K562 (cell line): Measurements from ENCODE around the gene ST3GAL3. TPM values are rescaled to one million over a fixed set of nuclear protein-coding genes. Genes with fewer than 3 reads are reported as not detected.

Experiments used
- ATAC-seq: fragments of 200-7000 bp; cut with Tn5 transposase; 3 replicates; pipeline ENCODE4 v1.9.1; 2020; ENCODE audit warnings: moderate library complexity
- BruUV-seq: library from RNA; stranded (reverse); fragments of 400-500 nt; replicated peaks from 2 replicates; lab custom pipeline; 2021; lab: Mats Ljungman, UMichigan
- CTCF ChIA-PET: fragments of 300-600 bp; formaldehyde crosslinking; extraction: SDS; loops from one replicate; lab custom pipeline; 2021; ENCODE audit warnings: low intra/inter-chr PET ratio; lab: Yijun Ruan, JAX
- POLR2A ChIA-PET: fragments of 300-600, 350-650 bp; sonication (Branson Sonifier 250); formaldehyde crosslinking; extraction: SDS; loops from one replicate; lab custom pipeline; 2021; ENCODE audit warnings: antibody characterized with exemption, inconsistent platforms; lab: Yijun Ruan, JAX
- DNase-seq, 4 experiments: peaks; one replicate each; pipeline versions ENCODE4 v3.0.0 to v3.0.0-alpha.2; 2011 to 2018; ENCODE audit warnings: low spot score in 3 of 4, mixed read lengths in 3 of 4; ENCODE audit errors: extremely low read depth in 1 of 4
- FAIRE-seq: peaks from 2 replicates; lab custom pipeline; 2011; peaks lifted over from hg19 to GRCh38; lab: Jason Lieb, UNC
- H2AFZ ChIP-seq: 2 replicates; pipeline ENCODE4 v1.6.0; 2011; ENCODE audit warnings: low read depth, low read length, control low read depth, inconsistent platforms
- H3K27ac ChIP-seq: fragments of 200-600 bp; 3 replicates; pipeline ENCODE4 v1.8.0; 2011; ENCODE audit warnings: low read depth, mild to moderate bottlenecking, control low read depth, inconsistent platforms, low read length, moderate library complexity, mixed read lengths; ENCODE audit errors: extremely low read depth
- H3K27me3 ChIP-seq, 2 experiments: fragments of 300-600 bp in 1 of 2; 2 replicates in 1 of 2; 3 replicates in 1 of 2; pipeline versions ENCODE4 v1.6.0 to v1.8.0; 2011; ENCODE audit warnings: inconsistent platforms in 2 of 2, low read length in 2 of 2, mild to moderate bottlenecking in 1 of 2, mixed read lengths in 1 of 2, moderate library complexity in 1 of 2; ENCODE audit not compliant: control insufficient read depth in 2 of 2, insufficient read depth in 2 of 2
- H3K36me3 ChIP-seq: fragments of 300-600 bp; 3 replicates; pipeline ENCODE4 v1.8.0; 2011; ENCODE audit warnings: mild to moderate bottlenecking, low read length, inconsistent platforms; ENCODE audit not compliant: control insufficient read depth, insufficient read depth
- H3K4me1 ChIP-seq, 2 experiments: fragments of 200-600 bp in 1 of 2; replicated peaks in 1 of 2; 2 replicates in 1 of 2; 3 replicates in 1 of 2; pipeline versions ENCODE4 v1.5.1 to v1.8.0; 2011; ENCODE audit warnings: inconsistent platforms in 2 of 2, low read length in 2 of 2, mild to moderate bottlenecking in 1 of 2, mixed read lengths in 1 of 2, moderate library complexity in 1 of 2; ENCODE audit not compliant: control insufficient read depth in 2 of 2, insufficient read depth in 2 of 2
- H3K4me2 ChIP-seq: 2 replicates; pipeline ENCODE4 v1.6.1; 2011; ENCODE audit warnings: low read length, control low read depth, inconsistent platforms, mixed read lengths; ENCODE audit not compliant: insufficient read depth
- H3K4me3 ChIP-seq: fragments of 200-600 bp; sonication (generic), shearing (Covaris generic); 2 replicates; pipeline ENCODE4 v1.5.1; 2016; ENCODE audit warnings: control low read depth, inconsistent platforms
- H3K79me2 ChIP-seq: fragments of 200-600 bp; 3 replicates; pipeline ENCODE4 v1.8.0; 2011; ENCODE audit warnings: low read length, inconsistent platforms; ENCODE audit not compliant: control insufficient read depth, insufficient read depth
- H3K9ac ChIP-seq, 2 experiments: 2 replicates each; pipeline versions ENCODE4 v1.6.0 to v1.6.1; 2011; ENCODE audit warnings: low read depth in 2 of 2, low read length in 2 of 2, control low read depth in 1 of 2, inconsistent platforms in 1 of 2, mild to moderate bottlenecking in 1 of 2, mixed read lengths in 1 of 2; ENCODE audit not compliant: insufficient read depth in 1 of 2
- H3K9me1 ChIP-seq: one replicate; pipeline ENCODE4 v1.6.0; 2011; ENCODE audit warnings: inconsistent platforms, mild to moderate bottlenecking, low read length, moderate library complexity; ENCODE audit not compliant: control insufficient read depth, insufficient read depth
- H3K9me3 ChIP-seq: replicated peaks from 2 replicates; pipeline ENCODE4 v1.5.1; 2011; ENCODE audit warnings: low read depth, low read length, inconsistent platforms; ENCODE audit not compliant: control insufficient read depth, insufficient read depth
- H4K20me1 ChIP-seq: replicated peaks from 2 replicates; pipeline ENCODE4 v1.6.1; 2011; ENCODE audit warnings: low read length, inconsistent platforms, mixed read lengths; ENCODE audit not compliant: control insufficient read depth, insufficient read depth
- CBX8 ChIP-seq: fragments of 200-600 bp; sonication (generic); IDR thresholded peaks from 2 replicates; pipeline ENCODE4 v1.6.1; 2012; ENCODE audit warnings: borderline replicate concordance, mixed run types, low read depth, mild to moderate bottlenecking, moderate library complexity, mixed read lengths, low read length, control low read depth, inconsistent platforms; ENCODE audit not compliant: poor library complexity, severe bottlenecking; ENCODE audit errors: extremely low read depth
- CEBPZ ChIP-seq: fragments of 150-350 bp; IDR thresholded peaks from 2 replicates; pipeline ENCODE4 v1.6.1; 2014; ENCODE audit warnings: low read depth, mild to moderate bottlenecking, low read length, borderline replicate concordance
- DDX20 ChIP-seq: fragments of 450-650 bp; IDR thresholded peaks from 2 replicates; pipeline ENCODE4 v1.6.1; 2016; ENCODE audit warnings: missing genetic modification characterization, low read depth, mild to moderate bottlenecking, missing compliant biosample characterization, moderate library complexity
- EGR1 ChIP-seq: fragments of 450-650 bp; conservative IDR thresholded peaks from 2 replicates; pipeline ENCODE4 v1.6.1; 2017; ENCODE audit warnings: mild to moderate bottlenecking
- ETV5 ChIP-seq: sonication (generic); formaldehyde crosslinking; IDR thresholded peaks from 2 replicates; pipeline ENCODE4 v1.4.0; 2020; ENCODE audit warnings: low read depth, mild to moderate bottlenecking, missing genetic modification reagents
- HNRNPL ChIP-seq: fragments of 200-400 bp; formaldehyde crosslinking; IDR thresholded peaks from 2 replicates; pipeline ENCODE4 v1.6.1; 2017; ENCODE audit warnings: low read depth, mild to moderate bottlenecking, low read length
- HNRNPLL ChIP-seq: fragments of 200-400 bp; formaldehyde crosslinking; IDR thresholded peaks from 2 replicates; pipeline ENCODE4 v1.6.1; 2017; ENCODE audit warnings: low read length, low read depth, mild to moderate bottlenecking; ENCODE audit not compliant: poor library complexity, severe bottlenecking
- MECOM ChIP-seq: fragments of 250-450 bp; sonication (Bioruptor Pico); IDR thresholded peaks from 2 replicates; pipeline ENCODE4 v1.8.0; 2022; ENCODE audit warnings: inconsistent platforms
- MEIS2 ChIP-seq: fragments of 450-650 bp; IDR thresholded peaks from 2 replicates; pipeline ENCODE4 v1.6.1; 2014; ENCODE audit warnings: mild to moderate bottlenecking; ENCODE audit not compliant: partially characterized antibody
- NFYB ChIP-seq: IDR thresholded peaks from 2 replicates; pipeline ENCODE4 v1.6.1; 2011; ENCODE audit warnings: mild to moderate bottlenecking, moderate library complexity; ENCODE audit not compliant: insufficient read length; ENCODE audit errors: extremely low read depth
- NR2F6 ChIP-seq: fragments of 450-650 bp; formaldehyde crosslinking; IDR thresholded peaks from 2 replicates; pipeline ENCODE4 v1.4.0; 2020; ENCODE audit warnings: mild to moderate bottlenecking
- SMARCA5 ChIP-seq: fragments of 450-650 bp; IDR thresholded peaks from 2 replicates; pipeline ENCODE4 v1.6.1; 2016
- SMC3 ChIP-seq: conservative IDR thresholded peaks from 2 replicates; pipeline ENCODE4 v1.6.1; 2011; ENCODE audit warnings: low read depth, low read length, improper control_type of control experiment; ENCODE audit not compliant: insufficient read depth
- TGIF2 ChIP-seq: sonication (generic); formaldehyde crosslinking; IDR thresholded peaks from 2 replicates; pipeline ENCODE4 v1.8.1; 2022; ENCODE audit warnings: mild to moderate bottlenecking, missing genetic modification reagents, moderate library complexity
- TSC22D4 ChIP-seq: fragments of 450-650 bp; IDR thresholded peaks from 2 replicates; pipeline ENCODE4 v1.6.1; 2016; ENCODE audit warnings: missing genetic modification characterization, missing biosample characterization, control low read depth
- ZBTB26 ChIP-seq: fragments of 450-650 bp; formaldehyde crosslinking; IDR thresholded peaks from 2 replicates; pipeline ENCODE4 v1.4.0; 2022; ENCODE audit warnings: missing genetic modification characterization
- ZC3H4 ChIP-seq: sonication (generic); formaldehyde crosslinking; IDR thresholded peaks from 2 replicates; pipeline ENCODE4 v1.9.0; 2021; ENCODE audit warnings: missing genetic modification reagents, borderline replicate concordance
- ZNF3 ChIP-seq: fragments of 250-450 bp; sonication (Bioruptor Pico); IDR thresholded peaks from 2 replicates; pipeline ENCODE4 v1.5.0; 2021; ENCODE audit warnings: mild to moderate bottlenecking, moderate library complexity
- ZNF507 ChIP-seq: conservative IDR thresholded peaks from 2 replicates; pipeline ENCODE4 v1.6.1; 2017; ENCODE audit warnings: missing genetic modification characterization, missing compliant biosample characterization
- WGBS: fragments of 100-300 bp; shearing (Covaris generic); methylation state at CpG from one replicate; pipeline ENCODE4 v1.1.6; 2016; ENCODE audit warnings: low coverage, mixed read lengths; ENCODE audit not compliant: insufficient coverage; ENCODE audit errors: missing lambda C conversion rate; 5-methylcytosine and 5-hydroxymethylcytosine counted together
- in situ Hi-C: fragments of 300-500 bp; cut with MboI; formaldehyde crosslinking; loops from 4 replicates; pipeline ENCODE4 v1.15.0; 2018; ENCODE audit warnings: inconsistent platforms, mixed read lengths
- intact Hi-C: fragments of 100-400 bp; cut with micrococcal nuclease; formaldehyde crosslinking; loops from 2 replicates; pipeline ENCODE4 v1.14.2; 2022
- polyA plus RNA-seq, 8 experiments: library from polyadenylated mRNA; depleted of rRNA in 4 of 8; stranded (reverse) in 5 of 8; unstranded in 3 of 8; fragments of >200 nt; fragmentation: Nextera tagmentation in 2 of 8; fragmentation: Illumina TruSeq in 1 of 8; extraction: Ambion mirVana in 2 of 8; extraction: Trizol in 1 of 8; gene quantifications; 2 replicates each; pipeline versions ENCODE4 v1.2.1 to v1.2.3, GENCODE V29; 2011 to 2014; ENCODE audit warnings: inconsistent platforms in 1 of 8, missing spikeins in 1 of 8
- total RNA-seq, 7 experiments: library from RNA; depleted of rRNA in 6 of 7; stranded (reverse); fragments of >200 nt in 6 of 7; fragmentation: Illumina TruSeq in 2 of 7; extraction: Trizol in 2 of 7; gene quantifications; 2 replicates each; pipeline versions ENCODE4 v1.2.1 to v1.2.3, GENCODE V29; 2011 to 2021; ENCODE audit warnings: low replicate concordance in 1 of 7

Gene ST3GAL3
- total and polyA plus RNA-seq, 9 of the 15 experiments (the other 6 are each of a cell fraction or from before 2014, with no cell fraction given): 1.2 to 18.9 (median 11.0) TPM

GRCh38 chr1:43874716-43875115, 167.4 kb downstream of the ST3GAL3 start (continued):
- no peak for TF ChIP-seq ZC3H4
- TF ChIP-seq ZNF3: no peak
- no peak for TF ChIP-seq MEIS2
- TF ChIP-seq CEBPZ: no peak
- no peak for TF ChIP-seq MECOM
- no peak for TF ChIP-seq ETV5 (CRISPR knock-in tag)

GRCh38 chr1:43875331-43875730, 168.0 kb downstream of the ST3GAL3 start:
- CTCF ChIA-PET: no interaction called here

More at GRCh38 chr1:43875331-43875730, 168.0 kb downstream of the ST3GAL3 start:
- Histone ChIP-seq H3K9me3 (no peaks in the 10 kb centered on the region), H3K9ac (no peak overlapping the region), H3K9me1 (no peaks in the 10 kb centered on the region), H3K27ac (no peak overlapping the region), H3K4me3 (no peak overlapping the region), H2AFZ (no peak overlapping the region), H3K79me2 (no peaks in the 10 kb centered on the region), H3K36me3 (peaks cover 2% of the 10 kb centered on the region; the same call in 1 of the 3 replicates), H3K4me2 (no peak overlapping the region), H3K27me3 (no peaks in the 10 kb centered on the region), H3K4me1 (peaks cover 0 to 17% of the 10 kb centered on the region in 2 experiments; a peak in 3 of 5 replicates), H4K20me1 (no peaks in the 10 kb centered on the region)
- whole genome bisulfite sequencing: 45% methylated on average over 3 of the region's 3 CpGs
- ATAC-seq (no peak), FAIRE-seq (no peak), DNase-seq (no peak)
- intact Hi-C loops: no loop called here
- TF ChIP-seq CBX8 (no peak), HNRNPLL (no peak), NR2F6 (CRISPR knock-in tag) (no peak), SMC3 (no peak), EGR1 (no peak), SMARCA5 (no peak), DDX20 (tag) (no peak), ZBTB26 (CRISPR knock-in tag) (no peak), HNRNPL (no peak), TSC22D4 (no peak), TGIF2 (CRISPR knock-in tag) (no peak), ZNF507 (tag) (no peak), NFYB (no peak)
- no TSS peak for BruUV-seq
- POLR2A ChIA-PET: interaction anchor here (1.1 to 1.3 kb wide), 2 partner anchors 13 to 64 kb away, joined by 4 read pairs; no protein-coding TSS in a partner anchor
- in situ Hi-C loops: no loop called here
